Pancreas (tissue), 10 donors: ENCODE measurements around the gene PSD. TPM values are rescaled to one million over a fixed set of nuclear protein-coding genes. Genes with fewer than 3 reads are reported as not detected.

Source experiments
- ATAC-seq, 4 donors: fragments of 200-7000 bp; cut with Tn5 transposase; one replicate each; pipeline versions ENCODE4 v1.8.0 to v1.9.1; 2020; ENCODE audit warnings: mild to moderate bottlenecking in 4 of 4, moderate library complexity in 4 of 4
- DNase-seq, 6 donors: peaks; one replicate each; pipeline ENCODE4 v3.0.0-alpha.2; 2020
- FAIRE-seq: peaks from 2 replicates; lab custom pipeline; 2012; peaks lifted over from hg19 to GRCh38; lab: Jason Lieb, UNC
- H3K27ac ChIP-seq, 4 donors: fragments of 200-600 bp; sonication (generic); 1 replicate in 3 of 4; 2 replicates in 1 of 4; pipeline versions ENCODE4 v1.5.0 to v1.8.0; 2020
- H3K27me3 ChIP-seq, 4 donors: fragments of 200-600 bp; one replicate each; pipeline ENCODE4 v1.8.0; 2021
- H3K36me3 ChIP-seq, 3 donors: fragments of 200-600 bp; sonication (generic) in 1 of 3; one replicate each; pipeline versions ENCODE4 v1.5.0 to v1.8.0; 2020 to 2021
- H3K4me1 ChIP-seq, 3 donors: fragments of 200-600 bp; one replicate each; pipeline ENCODE4 v1.8.0; 2021
- H3K4me3 ChIP-seq, 4 donors: fragments of 200-600 bp; sonication (generic) in 2 of 4; one replicate each; pipeline versions ENCODE4 v1.5.0 to v1.8.0; 2020 to 2021
- H3K9me3 ChIP-seq, 4 donors: fragments of 200-600 bp; one replicate each; pipeline ENCODE4 v1.8.0; 2021
- CTCF ChIP-seq, 4 donors: fragments of 200-600 bp; sonication (generic) in 3 of 4; IDR thresholded peaks; one replicate each; pipeline versions ENCODE4 v1.5.0 to v1.8.0; 2021; ENCODE audit warnings: antibody characterized with exemption in 4 of 4
- WGBS, 2 donors: extraction: QIAGEN DNeasy Blood & Tissue Kit; methylation state at CpG; one replicate each; pipeline ENCODE4 v1.1.7; 2013; 5-methylcytosine and 5-hydroxymethylcytosine counted together
- intact Hi-C, 3 donors: fragments of 100-400 bp; cut with DNase I; formaldehyde crosslinking; loops; one replicate each; pipeline versions ENCODE4 v1.11.1 to v1.14.2; 2022
- polyA plus RNA-seq, 2 donors: library from polyadenylated mRNA; stranded (reverse); fragments of 200-250 nt; gene quantifications; one replicate each; pipeline ENCODE4 v1.2.3, GENCODE V29; 2013
- total RNA-seq, 6 donors: library from RNA; stranded (reverse); fragmentation: NEBNext Ultra II Directional in 4 of 6; extraction: Animal tissue kit (Norgen Biotek cat#: 25700) in 4 of 6; gene quantifications; one replicate each; pipeline versions ENCODE4 v1.2.1 to v1.2.4, GENCODE V29; 2021 to 2023
- donor health status: healthy with polysubstance abuse.
- donor health status: DM: no; HTN: no; CAD: no; lungs with moderate emphysema.
- donor health status: DM: no; HTN: no; CAD: no.
- donor health status: control.
- donor health status: control.
- donor health status: Bipolar disorder and iron deficiency.
- donor health status: DM: yes; HTN: yes; CAD: no.
- donor health status: DM: no; HTN: no; CAD: no.
- donor health status: DM: no; HTN: no; CAD: no.
- donor health status: DM: yes; HTN: yes; CAD: no.

Gene PSD
- total and polyA plus RNA-seq, 8 donors, result 2.1 to 30.9 (median 5.2) TPM

GRCh38 chr10:102413053-102413705 is 5.4 kb downstream of the PSD start:
- Histone ChIP-seq H3K9me3 (no peaks in the 10 kb centered on the region), H3K27ac (no peak overlapping the region), H3K36me3 (no peaks in the 10 kb centered on the region), H3K4me1 (no peaks in the 10 kb centered on the region), H3K4me3 (no peak overlapping the region), H3K27me3 (peaks cover 0 to 27% (median 2%) of the 10 kb centered on the region in 4 donors)
- intact Hi-C loops, result no loop called here
- WGBS, 2 donors, result 11% methylated on average over 5 of the region's 5 CpGs
- ATAC-seq (peak in 2 of 4 donors; percentile 33 to 42), DNase-seq (peak in 2 of 6 donors; percentile 6 to 40), FAIRE-seq (no peak)
- no peak for TF ChIP-seq CTCF (IDR thresholded peaks at IDR 0.05)

- TF ChIP-seq CTCF (IDR thresholded peaks at IDR 0.05), result no peak
- Histone ChIP-seq H3K4me3 (no peak overlapping the region), H3K27me3 (peaks cover 0 to 27% (median 2%) of the 10 kb centered on the region in 4 donors), H3K4me1 (no peaks in the 10 kb centered on the region), H3K9me3 (no peaks in the 10 kb centered on the region), H3K36me3 (no peaks in the 10 kb centered on the region), H3K27ac (no peak overlapping the region)
- ATAC-seq (no peak), DNase-seq (peak in 2 of 6 donors; percentile 18 to 58), FAIRE-seq (no peak)
- intact Hi-C loops, result no loop called here
- 68 to 83% methylated on average over 10 of the region's 10 CpGs for WGBS, 2 donors
These were observed 6.3 kb downstream of the PSD start for GRCh38 chr10:102412293-102412692.

GRCh38 chr10:102411341-102412255 is 7.0 kb downstream of the PSD start:
- Histone ChIP-seq H3K4me1 (no peaks in the 10 kb centered on the region), H3K36me3 (no peaks in the 10 kb centered on the region), H3K27ac (no peak overlapping the region), H3K9me3 (no peaks in the 10 kb centered on the region), H3K4me3 (no peak overlapping the region), H3K27me3 (peaks cover 0 to 25% (median 2%) of the 10 kb centered on the region in 4 donors)
- TF ChIP-seq CTCF (IDR thresholded peaks at IDR 0.05), result no peak
- FAIRE-seq, result no peak
- intact Hi-C loops, result no loop called here
- peak in 2 of 6 donors; percentile 10 to 46 for DNase-seq
- 68 to 70% methylated on average over 14 of the region's 14 CpGs for WGBS, 2 donors
- ATAC-seq, result no peak

- FAIRE-seq (no peak), DNase-seq (peak in 2 of 6 donors; percentile 58 to 69), ATAC-seq (peak in 3 of 4 donors; percentile 29 to 47 (median 40))
- Histone ChIP-seq H3K36me3 (no peaks in the 10 kb centered on the region), H3K4me3 (peak overlapping the region in 1 of 4 donors; percentile 25), H3K4me1 (no peaks in the 10 kb centered on the region), H3K9me3 (no peaks in the 10 kb centered on the region), H3K27ac (no peak overlapping the region), H3K27me3 (peaks cover 0 to 20% (median 2%) of the 10 kb centered on the region in 4 donors)
- intact Hi-C loops, result no loop called here
- WGBS, 2 donors, result 4% methylated on average over 35 to 48 of the region's 48 CpGs
- no peak for TF ChIP-seq CTCF (IDR thresholded peaks at IDR 0.05)
These were observed 8.0 kb downstream of the PSD start for GRCh38 chr10:102410429-102411073.
